Medulla oblongata (tissue), 1 donor: Measurements from ENCODE around the gene MMP28.
A peak's percentile ranks its signal among the peaks of the same experiment; 100 is the strongest.

Experiments used
- DNase-seq: peaks from one replicate; pipeline ENCODE4 v3.0.0-alpha.2; 2015; ENCODE audit errors: extremely low spot score

MMP28 gene

DNA sequence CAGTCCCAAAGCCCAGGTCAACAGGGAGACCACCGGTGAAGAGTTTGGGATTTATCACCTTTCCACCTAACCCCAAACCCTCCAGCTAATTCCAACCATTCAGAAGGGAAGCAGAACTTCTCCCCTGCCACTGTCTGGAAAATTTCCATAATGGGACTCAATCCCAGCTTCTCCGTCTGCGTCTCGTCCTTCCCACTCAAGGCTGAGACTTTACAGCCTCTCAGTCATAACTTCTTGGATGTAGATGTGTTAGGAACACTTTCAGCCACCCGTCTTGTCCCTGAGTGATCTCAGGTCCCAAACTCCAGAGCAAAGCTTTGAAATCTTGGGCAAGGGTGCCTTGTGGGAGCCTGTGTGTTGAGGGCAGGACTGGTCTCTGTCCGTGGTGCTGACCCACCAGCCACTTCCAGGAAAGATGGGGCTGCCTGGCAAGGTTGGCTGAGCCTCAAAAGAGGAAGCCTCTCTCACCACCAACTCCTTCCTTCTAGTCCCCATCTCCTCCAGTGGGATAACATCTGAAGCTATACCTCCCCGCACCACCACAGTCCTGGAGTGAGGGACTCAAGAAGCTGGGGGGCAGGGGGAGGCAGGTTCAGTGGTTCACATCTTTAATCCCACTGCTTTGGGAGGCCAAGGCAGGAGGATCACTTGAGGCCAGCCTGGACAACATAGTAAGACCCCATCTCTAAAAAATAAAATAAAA, 51.7 kb downstream of the MMP28 start:
- no peak for DNase-seq

DNA sequence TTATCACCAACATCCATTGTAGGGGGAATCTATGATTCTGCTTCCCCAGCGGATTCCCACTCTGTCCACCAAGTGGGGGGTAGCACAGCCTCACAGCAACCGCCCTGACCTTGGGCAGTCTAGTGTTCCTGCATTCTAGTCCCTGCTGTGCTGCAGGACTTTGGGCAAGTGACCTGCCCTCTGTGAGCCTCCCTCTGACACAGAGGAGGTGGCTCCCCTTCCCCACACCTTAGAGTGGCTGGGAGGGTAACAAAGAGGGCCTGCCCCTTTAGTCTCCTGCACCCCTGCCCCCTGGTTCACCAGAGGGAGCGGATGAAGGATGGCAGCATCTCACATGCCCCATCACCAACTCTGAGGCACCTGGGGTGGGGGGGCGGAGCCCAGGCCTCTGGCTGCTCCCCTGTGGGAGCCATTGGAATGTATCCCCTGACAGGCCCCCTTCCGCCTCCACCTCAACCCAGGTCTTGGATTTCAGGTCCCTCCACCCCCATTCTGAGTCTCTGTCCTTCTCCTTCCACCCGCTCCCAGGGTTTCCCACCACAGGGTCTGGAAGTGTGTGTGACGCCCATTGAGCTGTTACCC, 52.5 kb downstream of the MMP28 start:
- DNase-seq, result no peak

DNA sequence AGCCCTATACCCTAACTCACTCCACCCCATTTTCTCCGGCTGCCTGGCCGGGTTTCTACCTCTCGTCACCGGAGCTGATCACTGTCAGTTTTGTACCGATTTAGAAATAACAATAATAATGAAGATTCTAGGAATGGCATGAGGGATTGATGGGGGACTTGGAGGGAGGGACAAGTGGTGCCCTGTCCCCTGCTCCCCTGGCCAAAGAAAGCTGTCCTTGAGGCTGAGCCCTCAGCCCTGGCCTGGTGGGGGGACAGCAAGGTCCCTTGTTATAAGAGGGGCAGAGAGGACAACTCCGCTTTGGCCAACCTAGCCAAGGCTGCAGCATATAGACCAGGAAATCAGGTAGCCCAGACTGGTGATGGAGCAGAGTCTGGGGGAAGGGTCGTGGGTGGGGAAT, 52.9 kb downstream of the MMP28 start:
- DNase-seq, result no peak

DNA sequence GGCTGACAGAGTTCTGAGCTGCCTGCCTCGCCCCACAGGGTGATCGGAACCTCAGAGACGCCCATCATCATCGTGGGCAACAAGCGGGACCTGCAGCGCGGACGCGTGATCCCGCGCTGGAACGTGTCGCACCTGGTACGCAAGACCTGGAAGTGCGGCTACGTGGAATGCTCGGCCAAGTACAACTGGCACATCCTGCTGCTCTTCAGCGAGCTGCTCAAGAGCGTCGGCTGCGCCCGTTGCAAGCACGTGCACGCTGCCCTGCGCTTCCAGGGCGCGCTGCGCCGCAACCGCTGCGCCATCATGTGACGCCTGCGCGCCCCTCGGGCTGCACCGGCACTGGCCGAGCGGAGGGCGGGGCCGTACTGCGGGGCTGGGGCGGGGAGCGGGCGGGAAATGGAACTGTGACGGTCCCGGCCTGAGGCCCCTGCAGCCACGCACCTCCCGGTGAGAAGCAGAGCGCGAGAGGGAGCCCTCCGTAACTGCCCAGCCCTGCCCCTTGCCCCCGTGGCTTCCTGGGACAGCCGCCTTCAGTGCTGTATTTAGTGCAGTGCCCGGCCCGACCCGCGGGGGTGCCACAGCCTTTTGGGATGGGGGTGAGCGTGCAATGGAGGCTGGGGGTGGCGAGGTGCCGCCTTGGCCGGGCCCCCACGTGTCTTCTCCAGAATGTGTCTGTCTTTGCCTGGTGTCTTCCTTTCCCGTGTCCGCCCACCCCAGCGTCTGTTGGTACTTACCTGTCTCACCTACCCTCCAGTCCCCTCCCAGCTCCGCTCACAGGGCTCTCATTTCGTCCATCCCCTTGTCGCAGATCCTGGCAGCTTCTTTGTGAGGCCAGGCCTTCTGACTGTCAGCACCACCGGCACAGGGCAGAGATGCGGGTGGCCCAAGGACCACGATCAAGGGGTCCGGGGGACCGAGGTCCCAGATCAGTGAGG, 54.2 kb downstream of the MMP28 start:
- DNase-seq, result no peak

DNA sequence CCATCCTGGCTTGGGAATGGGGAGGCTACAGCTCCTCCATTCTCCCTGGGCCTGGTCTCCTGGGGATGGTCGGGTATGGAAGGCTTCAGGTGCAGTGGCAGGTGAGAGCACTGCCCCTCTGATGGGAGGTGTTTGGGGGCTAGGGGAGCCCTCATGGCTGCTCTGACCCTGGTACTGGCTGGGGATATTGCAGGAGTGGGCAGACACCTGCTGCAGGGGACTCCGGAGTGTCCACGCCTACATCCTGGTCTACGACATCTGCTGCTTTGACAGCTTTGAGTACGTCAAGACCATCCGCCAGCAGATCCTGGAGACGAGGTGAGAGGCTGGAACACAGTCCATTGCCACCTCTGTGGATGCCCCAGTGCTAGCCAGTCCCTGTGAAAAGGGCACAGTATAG, 55.2 kb downstream of the MMP28 start:
- no peak for DNase-seq

- DNase-seq, result no peak
Observed at GRCh38 chr17:35738519-35739133, 56.8 kb downstream of the MMP28 start.

GRCh38 chr17:35736236-35736635, 59.2 kb downstream of the MMP28 start:
- DNase-seq, result no peak

DNA sequence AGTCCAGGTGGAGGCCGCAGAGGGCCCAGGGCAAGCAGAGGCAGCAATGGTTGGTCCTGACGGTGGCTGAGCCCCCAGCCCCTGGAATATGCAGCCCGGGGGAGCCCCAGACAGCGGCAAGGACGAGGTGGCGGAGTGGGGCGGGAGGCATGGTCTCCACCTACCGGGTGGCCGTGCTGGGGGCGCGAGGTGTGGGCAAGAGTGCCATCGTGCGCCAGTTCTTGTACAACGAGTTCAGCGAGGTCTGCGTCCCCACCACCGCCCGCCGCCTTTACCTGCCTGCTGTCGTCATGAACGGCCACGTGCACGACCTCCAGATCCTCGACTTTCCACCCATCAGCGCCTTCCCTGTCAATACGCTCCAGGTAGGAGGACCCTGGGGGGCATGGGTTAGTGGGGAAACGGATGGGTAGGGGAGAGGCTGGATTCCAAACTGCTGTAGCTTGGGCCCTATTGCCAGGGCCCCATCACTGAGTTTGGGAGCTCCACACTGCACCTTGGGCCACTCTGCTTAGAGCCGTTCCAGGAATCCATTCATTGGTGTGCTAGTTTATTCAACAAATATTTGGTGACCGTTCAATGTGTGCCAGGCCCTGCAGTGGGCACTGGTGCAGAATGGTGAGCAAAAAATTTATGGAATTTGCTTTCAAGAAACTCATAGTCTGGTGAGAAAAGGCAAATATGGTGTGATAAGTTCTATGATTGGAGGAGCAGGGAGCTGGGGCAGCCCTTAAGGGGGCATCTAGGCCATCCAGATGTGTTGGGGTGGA, 60.2 kb downstream of the MMP28 start:
- no peak for DNase-seq

DNA sequence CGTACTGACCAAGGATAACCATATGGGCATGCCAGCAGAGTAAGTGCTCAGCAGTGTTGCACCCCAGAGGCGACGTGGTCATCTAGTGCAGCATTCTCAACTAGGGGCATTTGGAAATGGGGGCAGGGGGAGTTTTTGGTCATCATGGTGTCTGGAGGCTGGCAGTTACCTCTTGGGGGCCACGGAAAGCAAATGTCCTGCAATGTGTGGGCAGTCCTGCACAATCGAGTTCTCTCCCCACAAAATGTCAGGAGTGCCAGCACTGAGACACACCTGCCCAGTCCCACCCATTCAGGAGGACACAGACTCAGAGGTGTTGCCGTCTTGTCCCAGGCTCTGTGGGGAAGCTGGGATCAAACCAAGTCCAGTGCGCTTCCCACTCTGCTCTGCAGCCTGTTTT, 61.0 kb downstream of the MMP28 start:
- DNase-seq, result no peak

DNA sequence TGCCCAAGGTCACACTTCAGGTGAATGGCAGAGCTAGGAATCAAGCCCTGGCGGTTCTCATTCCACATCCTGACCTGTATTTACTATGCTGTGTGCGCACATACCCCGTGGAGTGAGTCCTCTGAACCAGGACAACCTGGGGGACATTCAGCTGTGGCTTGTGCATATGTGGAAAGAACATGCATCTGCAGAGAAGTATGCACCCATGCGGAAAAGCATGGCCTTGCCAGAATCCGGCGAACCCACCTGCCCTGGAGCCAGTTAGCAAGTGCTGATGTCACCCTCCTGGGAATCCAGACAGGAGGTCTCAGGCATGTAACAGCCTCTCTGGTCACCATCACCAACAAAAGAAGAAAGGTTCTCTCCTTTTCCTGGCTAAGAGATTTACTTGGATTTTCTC, 62.1 kb downstream of the MMP28 start:
- no peak for DNase-seq

GRCh38 chr17:35732806-35733136, 62.7 kb downstream of the MMP28 start:
- DNase-seq, result no peak

GRCh38 chr17:35731917-35732805, 63.3 kb downstream of the MMP28 start:
- DNase-seq, result no peak

DNA sequence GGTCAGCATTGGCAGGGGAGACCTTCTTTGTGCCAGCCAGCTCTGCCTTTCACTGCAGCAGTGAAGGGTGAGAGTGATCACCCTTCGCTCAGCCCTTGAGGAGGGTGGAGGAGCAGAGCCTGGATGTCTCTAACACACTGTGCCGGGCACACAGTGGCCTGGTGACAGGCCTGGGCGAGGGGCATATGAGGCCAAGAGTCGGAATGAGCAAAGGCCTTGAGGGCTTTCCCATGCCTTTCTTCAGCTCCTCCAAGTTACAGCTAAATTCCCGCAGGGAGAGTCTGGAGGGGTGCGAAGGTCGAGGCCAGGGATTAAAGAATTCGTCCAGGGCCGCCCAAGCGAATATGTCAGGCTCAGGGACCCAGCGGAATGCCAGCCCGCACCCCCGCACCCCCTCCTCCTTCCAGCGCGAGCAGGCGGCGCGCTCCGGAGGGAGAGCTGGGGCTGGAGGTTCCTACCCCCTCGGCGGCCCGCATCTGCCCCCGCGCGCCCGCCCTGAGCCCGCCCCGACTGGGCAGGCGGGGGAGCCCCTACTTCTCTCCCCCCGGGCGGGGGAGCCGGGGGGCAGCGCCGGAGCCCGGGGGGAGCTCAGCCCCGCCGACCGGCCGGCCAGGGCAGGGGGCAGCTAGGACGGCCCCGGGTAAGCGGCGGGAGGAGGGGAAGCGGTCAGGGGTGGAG, 64.1 kb downstream of the MMP28 start, which contains the start of gene RASL10B:
Gene RASL10B, plus strand, starts transcription at position 401 of the 678 bp plus-strand sequence. CDS start 3,546 bp downstream, outside the sequence.
- peak; percentile 56 for DNase-seq

DNA sequence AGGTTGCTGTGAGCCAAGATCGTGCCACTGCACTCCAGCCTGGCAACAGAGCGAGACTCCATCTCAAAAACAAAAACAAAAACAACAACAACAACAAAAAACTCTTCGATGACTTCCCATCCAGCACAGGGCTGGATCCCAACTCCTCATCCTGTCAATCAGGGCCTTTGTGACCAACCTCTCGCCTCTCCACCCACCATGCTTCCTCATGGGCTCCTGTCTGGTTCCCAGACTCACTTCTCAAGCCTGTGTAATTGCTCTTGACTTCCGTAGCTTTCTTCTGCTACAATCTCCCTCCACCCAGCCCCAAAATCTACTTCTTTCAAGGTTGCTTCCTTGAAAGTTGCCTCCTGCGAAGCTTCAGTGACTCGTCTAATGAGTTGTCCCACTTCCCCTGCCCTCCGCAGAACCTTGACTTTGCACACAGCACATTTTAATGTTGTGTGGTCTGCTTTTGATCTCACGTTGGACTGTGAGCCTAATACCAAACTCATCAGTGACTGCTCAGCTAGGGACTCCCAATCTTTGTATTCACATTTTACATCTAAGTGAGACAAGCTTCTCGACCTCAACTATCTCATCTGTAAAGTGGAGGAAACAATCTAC, 64.9 kb downstream of the MMP28 start:
- DNase-seq, result no peak

DNA sequence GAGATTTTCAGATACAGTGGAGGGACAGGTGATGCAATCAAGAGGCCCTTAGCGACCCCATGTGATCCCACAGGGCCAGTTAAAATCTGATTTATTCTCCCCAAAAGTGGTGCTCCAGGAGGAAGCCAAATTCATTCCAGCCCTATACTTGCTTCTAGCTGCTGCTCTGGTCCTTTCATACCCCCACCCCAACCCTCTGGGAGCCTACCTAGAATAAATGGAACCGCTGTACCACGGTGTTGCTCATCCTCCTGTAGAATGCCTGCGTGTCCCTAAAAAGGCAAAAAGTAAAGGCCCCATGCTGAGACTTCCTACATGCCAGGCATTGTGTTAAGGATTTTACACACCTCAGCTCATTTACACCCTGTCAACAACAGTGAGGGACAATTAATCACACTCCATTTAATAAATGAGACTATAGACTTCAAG, 66.0 kb downstream of the MMP28 start:
- no peak for DNase-seq

- DNase-seq, result no peak
Observed at GRCh38 chr17:35728551-35728950, 66.9 kb downstream of the MMP28 start.

DNA sequence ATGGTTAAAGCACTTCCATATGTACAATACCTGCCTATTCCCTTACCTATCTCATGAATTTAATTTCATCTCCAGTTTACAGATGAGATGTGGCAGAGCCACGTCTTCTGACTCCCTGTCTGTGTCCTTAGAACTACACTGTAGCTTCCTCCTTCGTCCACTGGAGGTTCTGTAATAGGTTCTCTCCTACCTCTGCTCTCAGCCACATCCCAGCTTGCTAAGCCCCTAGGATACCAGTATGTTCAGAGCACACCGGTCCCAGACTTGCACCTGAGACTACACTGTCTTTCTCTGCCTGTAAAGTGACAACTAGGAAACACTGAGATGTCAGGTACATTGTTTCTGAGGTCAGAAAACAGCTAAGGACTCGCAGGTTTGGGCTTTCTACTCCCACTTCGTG, 67.8 kb downstream of the MMP28 start:
- no peak for DNase-seq

DNA sequence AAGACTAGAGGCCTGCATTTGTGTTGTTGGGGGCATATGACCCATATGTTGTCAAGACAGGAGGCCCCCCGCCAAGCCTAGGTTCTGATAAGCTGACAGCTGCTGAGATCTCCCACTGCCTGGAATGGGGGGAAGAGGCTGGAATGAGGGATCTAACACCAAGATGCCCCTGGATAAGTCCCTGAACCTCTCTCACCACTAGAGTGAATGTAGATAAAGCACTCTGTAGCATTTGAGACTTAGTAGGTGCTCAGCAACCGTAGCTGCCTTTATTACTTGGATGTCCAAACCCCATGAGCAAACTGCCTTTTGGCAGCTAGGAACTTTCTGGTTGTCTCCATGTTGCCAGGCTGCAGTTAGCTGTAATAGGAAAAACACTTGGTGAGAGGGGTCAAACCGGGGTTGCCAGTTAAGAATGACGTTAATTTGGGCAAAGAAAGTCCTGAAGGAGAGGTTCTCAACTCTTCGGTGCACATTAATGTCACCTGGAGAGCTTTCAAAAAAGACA, 68.4 kb downstream of the MMP28 start:
- peak; percentile 26 for DNase-seq
